H54 (cell line): ENCODE measurements around the gene MRM3.
"Not testable (repeated sequence)": the region's sequence is repeated elsewhere in the genome, so short reads cannot be mapped to it uniquely, and the experiment has no call there.

Experiments used
- DNase-seq: peaks from one replicate; pipeline ENCODE4 v3.0.0; 2011; ENCODE audit warnings: low spot score, mixed read lengths; ENCODE audit not compliant: insufficient read length
- FAIRE-seq: peaks from 3 replicates; lab custom pipeline; 2011; peaks lifted over from hg19 to GRCh38; lab: Jason Lieb, UNC
- POLR2A ChIP-seq: IDR thresholded peaks from 2 replicates; pipeline ENCODE4 v1.6.1; 2011; ENCODE audit warnings: low read depth, mild to moderate bottlenecking, low read length

The MRM3 gene

DNA sequence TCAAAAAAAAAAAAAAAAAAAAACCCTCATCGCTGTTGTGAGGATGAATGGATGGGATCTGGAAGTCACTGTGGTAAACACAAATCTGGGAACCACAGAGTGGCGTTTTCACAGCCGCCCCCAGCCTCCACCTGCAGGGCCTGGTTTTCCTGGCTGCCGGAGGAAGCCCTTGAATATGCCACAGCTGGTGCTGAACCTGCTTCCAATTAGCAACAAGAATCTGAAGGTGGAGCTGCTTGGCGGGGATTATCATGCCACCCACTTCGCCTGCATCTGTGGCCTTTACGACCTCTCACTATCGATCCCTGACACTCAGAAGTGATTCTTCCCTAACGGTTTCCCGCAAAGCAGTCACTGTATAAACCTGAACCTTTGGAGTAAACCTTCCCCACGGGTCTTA lies 16.1 kb downstream of the MRM3 start:
- no peak for DNase-seq
- TF ChIP-seq POLR2A = no peak
- FAIRE-seq = no peak

DNA sequence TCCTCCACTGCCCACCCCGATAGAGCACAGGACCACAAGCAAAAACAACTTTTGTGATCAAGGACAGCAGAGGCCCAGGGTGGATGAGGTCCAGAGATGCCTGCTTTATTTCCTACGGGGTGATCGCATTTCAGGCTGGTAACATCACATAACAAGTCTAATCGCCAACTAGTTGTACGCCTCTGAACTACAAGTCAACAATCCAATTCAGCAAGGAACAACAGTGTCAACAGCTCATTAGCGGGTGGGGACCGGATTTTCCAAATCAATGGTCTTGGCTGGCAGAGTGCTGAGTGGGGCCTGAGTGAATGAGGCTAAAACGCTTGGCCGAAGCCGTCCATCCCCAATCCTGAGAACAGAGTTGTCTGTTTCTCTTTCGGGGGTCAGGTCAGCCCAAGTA lies 17.1 kb downstream of the MRM3 start:
- no peak for TF ChIP-seq POLR2A
- FAIRE-seq (no peak), DNase-seq (no peak)

DNA sequence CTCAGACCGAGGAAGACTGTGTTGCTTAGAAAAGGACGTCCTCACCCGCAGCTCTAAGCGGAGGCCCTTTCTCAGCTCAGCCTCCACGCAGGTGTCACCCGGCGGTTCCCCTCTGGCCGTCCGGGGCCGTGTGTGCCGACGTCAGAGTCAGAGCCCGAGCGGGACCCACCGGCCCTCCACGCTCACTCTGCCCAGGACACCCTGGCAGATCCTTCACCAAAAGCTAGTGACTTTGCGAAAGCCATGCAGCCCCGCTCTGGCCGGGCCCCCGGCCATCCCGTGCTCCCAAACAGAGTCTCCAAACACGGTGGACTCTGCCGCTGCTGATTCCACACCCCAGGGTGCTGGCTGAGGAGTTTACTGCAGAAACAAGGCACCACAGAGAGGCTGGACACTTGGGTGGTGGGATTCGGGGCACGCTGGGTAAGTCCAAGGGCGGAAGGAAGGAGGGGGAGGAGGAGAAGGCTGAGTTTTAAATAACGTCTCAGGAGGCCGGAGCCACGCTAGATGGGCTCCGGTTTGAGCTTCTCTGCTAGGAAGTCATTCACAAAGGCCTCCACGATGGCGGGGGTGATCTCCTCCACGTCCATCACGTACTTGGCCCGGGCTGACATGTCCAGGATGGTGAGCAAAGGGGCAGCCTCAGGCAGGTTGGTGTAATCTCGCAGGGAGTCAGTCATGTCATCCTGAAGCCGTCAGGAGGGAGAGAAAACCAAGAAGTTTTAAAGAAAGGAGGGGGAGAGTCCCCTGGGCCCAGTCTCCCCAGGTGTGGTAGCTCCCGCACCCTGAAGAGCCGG lies 18.5 kb downstream of the MRM3 start:
- TF ChIP-seq POLR2A = no peak
- FAIRE-seq (no peak), DNase-seq (no peak)

DNA sequence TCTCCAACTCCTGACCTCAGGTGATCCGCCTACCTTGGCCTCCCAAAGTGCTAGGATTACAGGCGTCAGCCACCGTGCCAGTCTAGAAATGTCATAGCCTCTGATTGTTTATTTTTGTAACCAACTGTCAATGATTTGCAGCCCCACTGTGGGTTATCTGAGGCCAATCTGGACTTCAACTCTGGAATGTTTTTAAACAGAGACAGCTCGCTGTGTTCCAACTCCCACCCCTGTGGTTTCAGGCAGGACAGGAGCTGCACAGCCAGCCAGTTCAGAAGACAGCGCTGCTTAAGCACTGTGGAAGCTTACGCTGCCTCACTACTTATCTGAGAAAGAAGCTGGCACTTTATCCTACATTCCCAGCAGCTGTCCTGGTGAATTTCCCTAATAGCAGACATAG lies 19.5 kb downstream of the MRM3 start:
- FAIRE-seq (no peak), DNase-seq (no peak)
- TF ChIP-seq POLR2A = no peak

DNA sequence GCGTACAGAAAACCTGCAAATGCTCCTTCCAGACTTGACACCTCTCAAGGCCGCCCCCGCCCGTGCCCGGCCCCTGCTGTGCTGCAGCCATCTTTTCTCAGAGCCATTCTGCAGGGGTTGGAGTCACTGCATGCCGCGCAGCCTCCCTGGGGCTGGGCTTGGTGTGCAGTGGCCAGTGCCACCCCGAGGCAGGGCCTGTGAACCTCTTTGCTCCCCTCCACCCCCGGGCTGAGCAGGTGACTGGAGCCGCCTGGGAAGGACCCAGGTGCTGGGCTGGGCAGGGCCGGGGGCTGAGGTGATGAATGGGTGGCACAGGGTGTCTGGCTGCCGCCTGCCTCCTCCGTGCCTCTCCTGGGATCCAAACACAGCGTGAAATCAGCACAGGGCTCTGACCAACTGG lies 20.3 kb downstream of the MRM3 start:
- DNase-seq (no peak), FAIRE-seq (no peak)
- TF ChIP-seq POLR2A = no peak

DNA sequence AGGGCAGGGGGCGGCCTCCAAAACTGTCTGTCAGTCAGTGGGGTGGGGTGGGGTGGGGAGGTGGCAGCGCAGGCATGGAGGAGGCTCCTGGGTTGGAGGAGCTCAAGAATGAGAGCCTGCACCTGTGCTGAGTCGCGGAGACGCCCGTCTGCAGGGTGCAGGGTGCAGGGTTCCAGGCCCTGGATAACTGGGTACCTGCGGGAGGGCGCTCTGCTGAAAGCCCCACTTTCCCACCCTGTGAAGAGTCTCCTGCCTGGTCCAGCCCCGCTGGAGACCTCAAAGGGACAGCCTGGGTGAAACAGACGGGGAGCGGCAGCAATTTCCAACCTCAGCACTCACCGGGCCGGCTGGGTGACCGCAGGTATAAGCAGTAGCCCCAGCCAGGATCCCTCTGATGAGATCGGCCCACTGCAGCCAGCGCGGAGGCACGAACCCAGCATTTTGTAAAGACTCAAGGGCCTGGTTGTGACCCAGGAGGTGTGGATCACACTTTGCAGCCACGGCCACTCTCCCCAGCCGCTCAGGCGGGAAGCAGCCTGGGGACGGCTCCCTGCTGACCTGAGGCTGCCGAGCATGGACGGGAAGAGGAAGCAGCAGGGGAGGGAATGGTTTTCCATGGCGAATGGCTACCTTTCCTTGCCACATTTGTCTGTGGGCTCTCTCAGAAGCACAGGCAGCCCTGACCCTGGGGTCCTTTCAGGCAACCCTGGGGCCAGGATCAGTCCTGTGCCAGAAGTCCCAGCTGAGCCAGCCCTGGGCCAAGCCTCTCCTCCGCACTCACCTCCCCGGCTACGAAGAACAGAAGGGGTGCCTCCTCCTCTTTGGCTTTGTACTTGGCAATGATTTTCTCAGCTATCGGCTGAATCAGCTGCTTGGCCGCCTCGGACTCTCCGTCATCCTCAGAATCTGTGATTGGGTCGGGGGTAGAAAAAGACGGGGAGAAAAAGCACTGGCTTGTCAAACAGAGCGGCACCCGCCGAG lies 21.0 kb downstream of the MRM3 start:
- TF ChIP-seq POLR2A = no peak
- DNase-seq (no peak), FAIRE-seq (no peak)

DNA sequence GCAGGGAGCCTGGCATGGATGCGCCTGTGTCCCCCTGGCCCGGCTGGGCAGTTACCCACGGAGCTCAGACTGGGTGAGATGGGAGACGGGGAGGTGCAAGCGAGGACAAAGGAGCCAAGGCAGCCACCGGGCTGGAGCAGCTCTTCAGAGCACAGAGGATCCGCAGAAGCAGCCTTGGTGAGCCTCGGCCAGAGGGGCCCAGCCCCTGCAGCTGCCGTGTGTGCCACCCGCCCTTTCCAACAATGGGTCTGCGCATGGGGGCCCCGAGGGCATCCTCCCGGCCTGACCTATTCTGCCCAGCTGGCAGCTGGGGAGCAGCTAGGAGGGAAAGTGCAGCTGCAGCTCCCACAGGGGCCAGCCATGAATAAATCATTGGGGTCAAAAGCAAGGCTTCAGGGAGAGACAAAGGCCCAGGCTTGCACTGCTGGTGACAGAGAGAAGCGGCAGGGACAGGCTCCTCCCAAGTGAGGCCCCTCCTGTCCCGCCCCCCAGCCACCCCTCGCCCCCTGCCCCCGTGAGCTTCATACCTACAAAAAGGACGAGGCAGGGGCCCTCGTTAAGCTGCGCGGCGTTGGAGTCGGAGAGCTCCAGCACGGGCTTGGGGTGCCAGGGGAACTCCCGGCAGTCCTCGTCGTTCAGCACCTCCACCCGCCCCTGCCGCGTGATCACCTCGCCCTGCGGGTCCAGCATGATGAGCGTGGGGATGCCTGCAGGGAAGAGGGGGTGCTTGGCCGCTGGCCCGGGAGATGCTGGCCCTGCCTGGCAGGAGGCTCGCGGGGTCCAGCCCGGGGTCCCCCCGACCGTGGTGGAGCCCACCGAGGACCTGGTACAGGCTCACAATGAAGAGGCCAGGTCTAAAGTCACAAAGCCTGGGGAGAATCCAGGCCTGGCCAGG lies 22.6 kb downstream of the MRM3 start:
- no peak for DNase-seq
- TF ChIP-seq POLR2A = no peak
- FAIRE-seq = no peak

DNA sequence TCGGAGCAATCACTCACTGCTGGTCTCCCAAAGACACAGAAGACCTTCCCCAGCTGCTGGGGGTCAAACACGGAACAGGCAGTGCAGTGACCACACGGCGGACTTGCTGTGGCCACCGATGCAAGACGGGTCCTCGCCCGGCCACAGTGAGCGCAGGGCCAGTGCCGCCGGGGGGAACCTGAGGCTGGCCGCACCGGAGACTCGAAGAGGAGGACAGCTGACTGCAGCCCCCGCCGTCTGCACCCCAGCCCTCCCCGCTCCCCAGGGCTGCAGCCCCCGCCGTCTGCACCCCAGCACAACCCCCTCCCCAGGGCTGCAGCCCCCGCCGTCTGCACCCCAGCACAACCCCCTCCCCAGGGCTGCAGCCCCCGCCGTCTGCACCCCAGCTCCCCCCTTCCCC lies 23.7 kb downstream of the MRM3 start:
- FAIRE-seq = not testable (repeated sequence)

DNA sequence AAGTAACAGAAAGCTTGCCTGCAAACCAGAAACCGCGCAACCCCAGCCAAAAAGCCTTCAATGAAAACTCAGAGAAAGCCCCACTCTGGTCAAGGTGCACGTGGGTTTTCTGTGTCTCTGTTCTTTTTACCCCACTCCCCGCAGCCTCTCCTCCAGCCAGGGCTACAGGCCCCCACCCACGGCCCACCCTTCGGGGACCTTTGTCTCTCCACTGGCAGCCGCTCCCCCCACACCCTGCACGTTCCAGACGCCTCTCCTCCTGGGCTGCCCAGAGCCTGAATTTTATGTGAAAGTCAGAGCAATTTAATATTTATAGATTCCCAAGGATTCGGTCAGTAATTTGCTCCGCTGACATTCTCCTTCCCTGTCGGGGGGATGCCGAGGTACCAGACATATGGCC lies 24.2 kb downstream of the MRM3 start:
- TF ChIP-seq POLR2A = no peak

More for the DNA sequence above, 23.7 kb downstream of the MRM3 start:
- DNase-seq = not testable (repeated sequence)

DNA sequence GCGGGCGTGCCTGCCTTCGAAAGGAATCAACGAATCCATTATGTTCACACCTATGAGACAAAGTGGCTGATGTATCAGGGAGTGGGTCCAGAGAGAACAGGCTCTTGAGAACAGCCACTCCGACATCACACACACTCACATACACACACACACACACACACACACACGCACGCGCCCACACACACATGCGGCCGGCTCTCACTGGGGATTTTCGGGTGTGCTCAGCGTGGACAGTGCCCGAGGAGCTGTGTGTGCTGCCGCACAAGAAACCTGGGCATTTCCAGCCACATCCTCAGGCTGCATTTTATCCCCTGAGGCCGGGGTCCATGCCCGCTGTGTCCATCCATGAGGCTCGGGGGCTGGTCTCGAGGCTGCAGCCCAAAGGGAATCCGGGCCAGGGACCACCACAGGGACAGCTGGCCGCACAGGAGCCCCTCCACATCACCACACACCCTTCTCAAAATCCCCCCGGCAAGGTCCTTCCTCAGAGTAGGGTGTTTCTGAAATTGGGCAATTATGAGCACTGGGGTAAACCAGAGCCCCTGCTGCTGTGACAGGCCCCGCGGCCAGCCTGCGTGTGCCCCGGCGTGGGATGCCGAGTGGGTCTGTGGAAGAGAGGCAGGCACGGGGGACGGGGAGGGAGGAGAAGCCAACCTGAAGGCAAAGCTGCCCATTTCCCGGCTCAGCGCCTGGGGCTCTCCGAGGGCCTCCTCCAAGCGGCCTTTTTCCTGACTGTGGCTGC lies 24.8 kb downstream of the MRM3 start:
- FAIRE-seq (no peak), DNase-seq (no peak)
- TF ChIP-seq POLR2A = no peak

More for the DNA sequence above, 24.2 kb downstream of the MRM3 start:
- DNase-seq (no peak), FAIRE-seq (no peak)

DNA sequence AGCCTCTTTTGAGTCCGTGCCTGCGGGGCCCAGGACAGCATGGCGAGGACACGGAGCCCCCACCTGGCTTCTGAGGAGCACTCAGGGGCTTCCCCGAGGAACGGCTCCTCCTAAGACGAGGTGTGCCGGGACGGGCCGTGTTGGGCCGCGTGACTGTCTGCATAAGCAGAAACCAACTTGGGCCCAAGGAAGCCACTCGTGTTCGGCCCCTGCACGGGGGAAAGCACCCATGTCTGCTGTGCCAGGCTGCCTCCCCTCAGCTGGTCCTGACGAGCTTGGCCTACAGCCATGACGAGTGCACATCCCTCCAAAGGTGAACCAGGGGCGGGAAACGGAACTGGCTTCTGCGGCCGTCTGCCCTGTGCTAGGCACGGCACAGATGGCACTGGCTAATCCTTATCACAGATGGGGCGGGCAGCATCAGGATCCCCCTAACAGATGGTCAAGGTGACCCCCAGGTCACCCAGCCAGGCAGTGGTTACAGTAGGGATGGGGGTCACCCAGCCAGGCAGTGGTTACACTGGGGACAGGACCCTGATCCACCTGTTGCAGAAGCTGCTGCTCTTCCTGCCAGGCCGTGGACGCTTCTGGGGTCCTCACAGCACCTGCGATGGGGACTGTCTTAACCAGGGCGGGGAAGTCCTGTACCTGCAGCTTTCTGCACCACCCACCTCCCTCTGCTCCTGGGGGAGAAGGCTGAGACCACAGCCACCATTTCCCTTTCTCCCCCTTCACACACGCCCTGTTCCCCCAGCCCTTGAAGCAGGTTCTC lies 25.6 kb downstream of the MRM3 start:
- TF ChIP-seq POLR2A = no peak
- DNase-seq = no peak
- no peak for FAIRE-seq
